ENCODE measurements around the gene CFAP46.

- TF ChIP-seq CTCF (IDR thresholded peaks at IDR 0.05; ENCODE audit: insufficient read depth, low read length, poor library complexity, severe bottlenecking): no peak
- TF ChIP-seq EZH2phosphoT487 (conservative IDR thresholded peaks at IDR 0.05; ENCODE audit: low read length): no peak
Measured at GRCh38 chr10:132899054-132899750, 43.2 kb downstream of the CFAP46 start.

Data from SU-DHL-6 (cell line).